Measurements from ENCODE around the gene IGFBPL1.

Gene IGFBPL1

GRCh38 chr9:38408719-38409118 is 15.5 kb downstream of the IGFBPL1 start:
- Histone ChIP-seq H3K9ac (ENCODE audit: low read length) (no peak overlapping the region), H3K27me3 (replicated peaks; ENCODE audit: insufficient read depth, low read length) (no peaks in the 10 kb centered on the region), H3K79me2 (ENCODE audit: low read length) (no peaks in the 10 kb centered on the region), H3K27ac (ENCODE audit: low read length) (no peak overlapping the region), H4K20me1 (ENCODE audit: insufficient read depth, low read length) (no peaks in the 10 kb centered on the region), H3K4me3 (ENCODE audit: low read length) (no peak overlapping the region), H3K36me3 (replicated peaks; ENCODE audit: insufficient read depth, low read length) (no peaks in the 10 kb centered on the region), H3K9me3 (replicated peaks; ENCODE audit: insufficient read depth, low read length) (no peaks in the 10 kb centered on the region), H3K9me2 (replicated peaks; ENCODE audit: insufficient read depth, low read length) (no peaks in the 10 kb centered on the region), H3F3A (ENCODE audit: insufficient read depth, low read length) (no peaks in the 10 kb centered on the region), H2AFZ (ENCODE audit: low read length) (no peak overlapping the region), H3K4me1 (ENCODE audit: low read length) (no peaks in the 10 kb centered on the region), H3K4me2 (ENCODE audit: low read depth, low read length) (no peak overlapping the region)
- TF ChIP-seq CTCF (IDR thresholded peaks at IDR 0.05; ENCODE audit: low read length) = no peak
- no peak for TF ChIP-seq EZH2 (optimal IDR thresholded peaks at IDR 0.05; ENCODE audit: low read depth, low read length)
- TF ChIP-seq EZH2phosphoT487 (IDR thresholded peaks at IDR 0.05; ENCODE audit: low read length) = no peak
- DNase-seq = no peak

GRCh38 chr9:38406476-38407186 is 17.6 kb downstream of the IGFBPL1 start:
- Histone ChIP-seq H3K79me2 (ENCODE audit: low read length) (no peaks in the 10 kb centered on the region), H3K9me2 (replicated peaks; ENCODE audit: insufficient read depth, low read length) (no peaks in the 10 kb centered on the region), H3K27ac (ENCODE audit: low read length) (no peak overlapping the region), H2AFZ (ENCODE audit: low read length) (no peak overlapping the region), H3K4me3 (ENCODE audit: low read length) (no peak overlapping the region), H3K4me1 (ENCODE audit: low read length) (no peaks in the 10 kb centered on the region), H3K27me3 (replicated peaks; ENCODE audit: insufficient read depth, low read length) (no peaks in the 10 kb centered on the region), H3K4me2 (ENCODE audit: low read depth, low read length) (no peak overlapping the region), H3K9ac (ENCODE audit: low read length) (no peak overlapping the region), H3K9me3 (replicated peaks; ENCODE audit: insufficient read depth, low read length) (no peaks in the 10 kb centered on the region), H4K20me1 (ENCODE audit: insufficient read depth, low read length) (no peaks in the 10 kb centered on the region), H3F3A (ENCODE audit: insufficient read depth, low read length) (no peaks in the 10 kb centered on the region), H3K36me3 (replicated peaks; ENCODE audit: insufficient read depth, low read length) (no peaks in the 10 kb centered on the region)
- no peak for DNase-seq
- TF ChIP-seq CTCF (IDR thresholded peaks at IDR 0.05; ENCODE audit: low read length) = no peak
- no peak for TF ChIP-seq EZH2 (optimal IDR thresholded peaks at IDR 0.05; ENCODE audit: low read depth, low read length)
- TF ChIP-seq EZH2phosphoT487 (IDR thresholded peaks at IDR 0.05; ENCODE audit: low read length) = no peak

- TF ChIP-seq CTCF (IDR thresholded peaks at IDR 0.05; ENCODE audit: low read length) (no peak), EZH2 (optimal IDR thresholded peaks at IDR 0.05; ENCODE audit: low read depth, low read length) (no peak), EZH2phosphoT487 (IDR thresholded peaks at IDR 0.05; ENCODE audit: low read length) (no peak)
- no peaks in the 10 kb centered on the region for H3F3A ChIP-seq (ENCODE audit: insufficient read depth, low read length)
- no peak overlapping the region for H3K4me3 ChIP-seq (ENCODE audit: low read length)
- H3K4me2 ChIP-seq (ENCODE audit: low read depth, low read length) = no peak overlapping the region
- no peaks in the 10 kb centered on the region for H3K27me3 ChIP-seq (replicated peaks; ENCODE audit: insufficient read depth, low read length)
- no peak overlapping the region for H2AFZ ChIP-seq (ENCODE audit: low read length)
- H3K9ac ChIP-seq (ENCODE audit: low read length) = no peak overlapping the region
- no peaks in the 10 kb centered on the region for H4K20me1 ChIP-seq (ENCODE audit: insufficient read depth, low read length)
- H3K4me1 ChIP-seq (ENCODE audit: low read length) = no peaks in the 10 kb centered on the region
- H3K36me3 ChIP-seq (replicated peaks; ENCODE audit: insufficient read depth, low read length) = no peaks in the 10 kb centered on the region
- H3K9me3 ChIP-seq (replicated peaks; ENCODE audit: insufficient read depth, low read length) = no peaks in the 10 kb centered on the region
- DNase-seq = no peak
- H3K9me2 ChIP-seq (replicated peaks; ENCODE audit: insufficient read depth, low read length) = no peaks in the 10 kb centered on the region
- no peak overlapping the region for H3K27ac ChIP-seq (ENCODE audit: low read length)
- no peaks in the 10 kb centered on the region for H3K79me2 ChIP-seq (ENCODE audit: low read length)
Measured at GRCh38 chr9:38405785-38406184, 18.5 kb downstream of the IGFBPL1 start.

Measured in MM.1S (cell line).